Measurements from ENCODE around the gene DMAC1.

DMAC1 gene

GRCh38 chr9:7770111-7770510 is 29.5 kb downstream of the DMAC1 start:
- Histone ChIP-seq H3K27me3 (ENCODE audit: low read depth, low read length) (0 out of 2 replicates have a peak, but pooled peaks cover 6% of the 10 kb centered on the region), H3K27ac (ENCODE audit: low read length) (no peak overlapping the region), H4K20me1 (ENCODE audit: insufficient read depth, low read length) (no peaks in the 10 kb centered on the region), H3K79me2 (ENCODE audit: low read length) (no peaks in the 10 kb centered on the region), H2AFZ (ENCODE audit: low read depth, low read length) (no peak overlapping the region), H3K9ac (ENCODE audit: low read length) (no peak overlapping the region), H3K9me3 (ENCODE audit: insufficient read depth, low read length) (no peaks in the 10 kb centered on the region), H3K4me1 (ENCODE audit: low read length) (no peaks in the 10 kb centered on the region), H3K4me3 (ENCODE audit: low read length) (no peak overlapping the region), H3K36me3 (replicated peaks; ENCODE audit: low read depth, low read length) (no peaks in the 10 kb centered on the region), H3K4me2 (ENCODE audit: low read length) (no peak overlapping the region)
- no peak for TF ChIP-seq EZH2phosphoT487 (IDR thresholded peaks at IDR 0.05; ENCODE audit: low read depth)
- no peak for TF ChIP-seq CTCF (IDR thresholded peaks at IDR 0.05; ENCODE audit: low read depth, low read length)

DNA sequence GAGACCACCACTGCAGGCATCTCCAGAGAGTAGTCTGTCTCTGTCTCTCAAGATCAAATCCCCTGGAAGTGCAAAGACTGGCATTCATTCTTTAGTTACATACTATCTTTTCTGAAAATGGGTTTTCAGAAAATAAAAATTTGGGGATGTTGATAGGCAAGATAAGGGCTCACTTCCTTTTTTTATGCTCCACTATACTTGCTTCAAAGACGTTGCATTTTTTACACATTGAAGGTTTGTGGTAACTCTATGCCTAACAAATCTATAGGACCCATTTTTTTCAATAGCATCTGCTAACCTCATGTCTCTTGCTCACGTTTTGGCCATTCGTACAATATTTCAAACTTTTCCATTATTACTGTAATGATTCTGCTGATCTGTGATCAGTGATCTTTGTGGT is 37.0 kb downstream of the DMAC1 start:
- Histone ChIP-seq H3K4me2 (ENCODE audit: low read length) (no peak overlapping the region), H3K4me1 (ENCODE audit: low read length) (peaks cover 8% of the 10 kb centered on the region; the same call in 1 of the 2 replicates), H3K4me3 (ENCODE audit: low read length) (no peak overlapping the region), H3K36me3 (replicated peaks; ENCODE audit: low read depth, low read length) (no peaks in the 10 kb centered on the region), H3K9ac (ENCODE audit: low read length) (no peak overlapping the region), H3K27ac (ENCODE audit: low read length) (no peak overlapping the region), H2AFZ (ENCODE audit: low read depth, low read length) (no peak overlapping the region), H3K9me3 (ENCODE audit: insufficient read depth, low read length) (no peaks in the 10 kb centered on the region), H3K27me3 (ENCODE audit: low read depth, low read length) (no peaks in the 10 kb centered on the region), H4K20me1 (ENCODE audit: insufficient read depth, low read length) (no peaks in the 10 kb centered on the region), H3K79me2 (ENCODE audit: low read length) (no peaks in the 10 kb centered on the region)
- TF ChIP-seq CTCF (IDR thresholded peaks at IDR 0.05; ENCODE audit: low read depth, low read length) (no peak), EZH2phosphoT487 (IDR thresholded peaks at IDR 0.05; ENCODE audit: low read depth) (no peak)

DNA sequence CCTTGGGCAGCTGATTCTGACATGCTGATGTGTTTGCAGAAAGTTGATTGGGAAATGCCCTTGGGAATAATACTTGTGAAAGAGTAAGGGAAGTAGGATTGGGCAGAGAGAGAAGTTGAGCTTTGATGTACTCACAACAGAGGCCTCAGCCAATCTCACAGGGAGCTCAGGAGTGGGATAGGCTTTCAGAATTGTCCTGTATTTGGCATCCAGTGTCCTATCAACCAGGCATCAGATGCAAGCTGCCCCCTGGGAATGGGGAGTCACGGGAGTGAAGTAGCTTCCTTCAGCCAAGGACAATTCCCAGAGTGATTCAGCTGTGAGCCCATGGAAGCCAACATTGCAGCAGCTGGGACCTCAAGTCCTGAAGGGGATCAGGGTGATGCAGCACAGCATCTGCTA is 39.6 kb downstream of the DMAC1 start:
- peaks cover 20% of the 10 kb centered on the region for H3K4me1 ChIP-seq (ENCODE audit: low read length)
- H3K4me2 ChIP-seq (ENCODE audit: low read length) = no peak overlapping the region
- no peaks in the 10 kb centered on the region for H3K9me3 ChIP-seq (ENCODE audit: insufficient read depth, low read length)
- TF ChIP-seq CTCF (IDR thresholded peaks at IDR 0.05; ENCODE audit: low read depth, low read length) (no peak), EZH2phosphoT487 (IDR thresholded peaks at IDR 0.05; ENCODE audit: low read depth) (no peak)
- H3K27ac ChIP-seq (ENCODE audit: low read length) = no peak overlapping the region
- H3K79me2 ChIP-seq (ENCODE audit: low read length) = no peaks in the 10 kb centered on the region
- no peak overlapping the region for H2AFZ ChIP-seq (ENCODE audit: low read depth, low read length)
- no peak overlapping the region for H3K9ac ChIP-seq (ENCODE audit: low read length)
- no peaks in the 10 kb centered on the region for H4K20me1 ChIP-seq (ENCODE audit: insufficient read depth, low read length)
- H3K4me3 ChIP-seq (ENCODE audit: low read length) = no peak overlapping the region
- no peaks in the 10 kb centered on the region for H3K36me3 ChIP-seq (replicated peaks; ENCODE audit: low read depth, low read length)
- no peaks in the 10 kb centered on the region for H3K27me3 ChIP-seq (ENCODE audit: low read depth, low read length)

DNA sequence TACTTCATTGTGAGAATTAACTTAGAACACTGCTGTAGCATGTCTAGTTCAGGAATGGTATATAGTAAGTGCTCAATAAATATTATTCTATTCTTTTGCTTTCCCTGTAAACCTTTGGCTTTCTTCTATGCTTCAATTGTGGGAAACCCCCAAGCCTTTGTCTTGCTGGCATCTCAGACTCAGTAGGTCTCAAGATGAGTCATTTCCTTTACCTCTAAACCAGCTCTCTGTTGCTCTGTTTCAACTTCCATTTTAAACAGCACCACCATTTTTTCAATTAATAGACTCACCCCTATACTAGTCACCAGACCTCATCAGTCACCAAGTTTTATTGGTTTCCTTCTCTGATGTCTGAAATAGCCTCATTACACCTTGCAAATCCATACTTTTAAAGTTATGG is 43.5 kb downstream of the DMAC1 start:
- Histone ChIP-seq H4K20me1 (ENCODE audit: insufficient read depth, low read length) (no peaks in the 10 kb centered on the region), H3K36me3 (replicated peaks; ENCODE audit: low read depth, low read length) (no peaks in the 10 kb centered on the region), H3K4me3 (ENCODE audit: low read length) (no peak overlapping the region), H3K4me1 (ENCODE audit: low read length) (peaks cover 12% of the 10 kb centered on the region), H3K79me2 (ENCODE audit: low read length) (no peaks in the 10 kb centered on the region), H3K9ac (ENCODE audit: low read length) (no peak overlapping the region), H3K27me3 (ENCODE audit: low read depth, low read length) (no peaks in the 10 kb centered on the region), H2AFZ (ENCODE audit: low read depth, low read length) (no peak overlapping the region), H3K9me3 (ENCODE audit: insufficient read depth, low read length) (no peaks in the 10 kb centered on the region), H3K4me2 (ENCODE audit: low read length) (peak overlapping the region; percentile 44; the same call in 1 of the 2 replicates), H3K27ac (ENCODE audit: low read length) (no peak overlapping the region)
- TF ChIP-seq EZH2phosphoT487 (IDR thresholded peaks at IDR 0.05; ENCODE audit: low read depth) = no peak
- no peak for TF ChIP-seq CTCF (IDR thresholded peaks at IDR 0.05; ENCODE audit: low read depth, low read length)

Data from OCI-LY3 (cell line).